Fibroblast of lung (primary cell): ENCODE data around the gene GNS. TPM values are rescaled to one million over a fixed set of nuclear protein-coding genes. Genes with fewer than 3 reads are reported as not detected.

Experiments
- DNase-seq, 2 donors: peaks; one replicate each; pipeline versions ENCODE4 v3.0.0 to v3.0.0-alpha.2; 2010; ENCODE audit warnings: low read depth in 2 of 2
- H2AFZ ChIP-seq: 2 replicates; pipeline ENCODE4 v1.5.1; 2012; ENCODE audit warnings: low read length, control low read depth, inconsistent platforms
- H3K27ac ChIP-seq: 2 replicates; pipeline ENCODE4 v1.5.1; 2011; ENCODE audit warnings: low read length, control low read depth; ENCODE audit not compliant: insufficient read depth
- H3K27me3 ChIP-seq: 2 replicates; pipeline ENCODE4 v1.5.1; 2011; ENCODE audit warnings: mild to moderate bottlenecking, low read length; ENCODE audit not compliant: control insufficient read depth, insufficient read depth
- H3K36me3 ChIP-seq: 2 replicates; pipeline ENCODE4 v1.5.1; 2011; ENCODE audit warnings: low read length; ENCODE audit not compliant: control insufficient read depth, insufficient read depth
- H3K4me1 ChIP-seq: 2 replicates; pipeline ENCODE4 v1.5.1; 2011; ENCODE audit warnings: low read length; ENCODE audit not compliant: control insufficient read depth, insufficient read depth; ENCODE audit errors: extremely low read depth
- H3K4me2 ChIP-seq: 2 replicates; pipeline ENCODE4 v1.5.1; 2011; ENCODE audit warnings: low read length, control low read depth; ENCODE audit not compliant: insufficient read depth; ENCODE audit errors: extremely low read depth
- H3K4me3 ChIP-seq, 4 experiments: fragments of 200-600 bp in 1 of 4; sonication (generic) in 1 of 4; replicated peaks in 1 of 4; 2 replicates each; pipeline ENCODE4 v1.5.1; 2011 to 2016; ENCODE audit warnings: low read length in 4 of 4, low read depth in 3 of 4, mild to moderate bottlenecking in 3 of 4, control low read depth in 2 of 4, inconsistent platforms in 1 of 4, mixed read lengths in 1 of 4; ENCODE audit not compliant: insufficient read depth in 1 of 4; ENCODE audit errors: control extremely low read depth in 1 of 4
- H3K79me2 ChIP-seq: 2 replicates; pipeline ENCODE4 v1.5.1; 2012; ENCODE audit warnings: mild to moderate bottlenecking, low read length, inconsistent platforms; ENCODE audit not compliant: control insufficient read depth, insufficient read depth
- H3K9ac ChIP-seq: 2 replicates; pipeline ENCODE4 v1.5.1; 2011; ENCODE audit warnings: mild to moderate bottlenecking, low read length, control low read depth; ENCODE audit not compliant: insufficient read depth
- H3K9me3 ChIP-seq: 2 replicates; pipeline ENCODE4 v1.5.1; 2012; ENCODE audit warnings: low read depth, low read length; ENCODE audit not compliant: control insufficient read depth, insufficient read depth
- H4K20me1 ChIP-seq: 2 replicates; pipeline ENCODE4 v1.5.1; 2011; ENCODE audit warnings: low read length; ENCODE audit not compliant: control insufficient read depth, insufficient read depth; ENCODE audit errors: extremely low read depth
- CTCF ChIP-seq, 2 donors: IDR thresholded peaks in 1 of 2; conservative IDR thresholded peaks in 1 of 2; 1 replicate in 1 of 2; 2 replicates in 1 of 2; pipeline ENCODE4 v1.5.1; 2011 to 2012; ENCODE audit warnings: low read length in 2 of 2, control low read depth in 1 of 2, inconsistent platforms in 1 of 2, low read depth in 1 of 2, mild to moderate bottlenecking in 1 of 2
- EZH2 ChIP-seq: IDR thresholded peaks from 2 replicates; pipeline ENCODE4 v1.5.1; 2012; ENCODE audit warnings: low read length, control low read depth, mild to moderate bottlenecking; ENCODE audit errors: missing control alignments
- polyA minus RNA-seq: library from RNA; depleted of rRNA, polyadenylated mRNA; stranded (reverse); fragments of >200 nt; gene quantifications from 2 replicates; pipeline ENCODE4 v1.2.3, GENCODE V29; 2011; ENCODE audit warnings: low replicate concordance
- polyA plus RNA-seq, 2 donors: library from polyadenylated mRNA; depleted of rRNA in 1 of 2; stranded (reverse) in 1 of 2; unstranded in 1 of 2; fragments of >200 nt; gene quantifications; 2 replicates each; pipeline ENCODE4 v1.2.1, GENCODE V29; 2011 to 2012; ENCODE audit warnings: missing spikeins in 1 of 2
- total RNA-seq: library from RNA; depleted of rRNA; stranded (reverse); fragments of >200 nt; gene quantifications from 2 replicates; pipeline ENCODE4 v1.2.1, GENCODE V29; 2014

Gene GNS
- total RNA-seq, result 169 and 249 TPM in 2 replicates
- polyA plus RNA-seq, result 165 and 219 TPM in 2 replicates
- polyA plus RNA-seq (2012), result 86.9 and 115 TPM in 2 replicates
- 133 and 189 TPM in 2 replicates for polyA minus RNA-seq

- H3K36me3 ChIP-seq, result no peaks in the 10 kb centered on the region
- H4K20me1 ChIP-seq, result no peaks in the 10 kb centered on the region
- peak within 1 kb of the TSS; percentile 60 to 97 (median 88) for H3K4me3 ChIP-seq
- H3K9ac ChIP-seq, result peak within 1 kb of the TSS; percentile 70
- peak; percentile 89 to 93 for DNase-seq
- H3K27ac ChIP-seq, result peak within 1 kb of the TSS; percentile 23
- TF ChIP-seq EZH2, result no peak
- no peak for TF ChIP-seq CTCF (conservative IDR thresholded peaks at IDR 0.05 in 1 of 2, IDR thresholded peaks at IDR 0.05 in 1 of 2; ENCODE audit: low read depth in 1 of 2, low read length in 2 of 2)
- no peaks in the 10 kb centered on the region for H3K4me1 ChIP-seq
- H3K4me2 ChIP-seq, result peak within 1 kb of the TSS; percentile 85
- H2AFZ ChIP-seq, result peak within 1 kb of the TSS; percentile 79
- no peaks in the 10 kb centered on the region for H3K27me3 ChIP-seq
- no peaks in the 10 kb centered on the region for H3K9me3 ChIP-seq
- H3K79me2 ChIP-seq, result peaks cover 11% of the 10 kb centered on the region
Measured at GRCh38 chr12:64759035-64759894, at the start of gene GNS. Gene GNS, minus strand, starts transcription at chr12:64759406. Its CDS starts 130 bp downstream, at chr12:64759276.

GRCh38 chr12:64808110-64808509 lies 48.9 kb upstream of the GNS start:
- no peak for TF ChIP-seq EZH2
- TF ChIP-seq CTCF (conservative IDR thresholded peaks at IDR 0.05 in 1 of 2, IDR thresholded peaks at IDR 0.05 in 1 of 2; ENCODE audit: low read depth in 1 of 2, low read length in 2 of 2), result no peak
- no peak overlapping the region for H3K4me3 ChIP-seq
- no peak overlapping the region for H3K27ac ChIP-seq
- no peaks in the 10 kb centered on the region for H3K27me3 ChIP-seq
- H2AFZ ChIP-seq, result no peak overlapping the region
- H3K36me3 ChIP-seq, result no peaks in the 10 kb centered on the region
- H3K9me3 ChIP-seq, result no peaks in the 10 kb centered on the region
- no peak overlapping the region for H3K4me2 ChIP-seq
- H4K20me1 ChIP-seq, result no peaks in the 10 kb centered on the region
- H3K79me2 ChIP-seq, result no peaks in the 10 kb centered on the region
- peaks cover 3% of the 10 kb centered on the region for H3K4me1 ChIP-seq
- no peak overlapping the region for H3K9ac ChIP-seq
- no peak for DNase-seq

DNA sequence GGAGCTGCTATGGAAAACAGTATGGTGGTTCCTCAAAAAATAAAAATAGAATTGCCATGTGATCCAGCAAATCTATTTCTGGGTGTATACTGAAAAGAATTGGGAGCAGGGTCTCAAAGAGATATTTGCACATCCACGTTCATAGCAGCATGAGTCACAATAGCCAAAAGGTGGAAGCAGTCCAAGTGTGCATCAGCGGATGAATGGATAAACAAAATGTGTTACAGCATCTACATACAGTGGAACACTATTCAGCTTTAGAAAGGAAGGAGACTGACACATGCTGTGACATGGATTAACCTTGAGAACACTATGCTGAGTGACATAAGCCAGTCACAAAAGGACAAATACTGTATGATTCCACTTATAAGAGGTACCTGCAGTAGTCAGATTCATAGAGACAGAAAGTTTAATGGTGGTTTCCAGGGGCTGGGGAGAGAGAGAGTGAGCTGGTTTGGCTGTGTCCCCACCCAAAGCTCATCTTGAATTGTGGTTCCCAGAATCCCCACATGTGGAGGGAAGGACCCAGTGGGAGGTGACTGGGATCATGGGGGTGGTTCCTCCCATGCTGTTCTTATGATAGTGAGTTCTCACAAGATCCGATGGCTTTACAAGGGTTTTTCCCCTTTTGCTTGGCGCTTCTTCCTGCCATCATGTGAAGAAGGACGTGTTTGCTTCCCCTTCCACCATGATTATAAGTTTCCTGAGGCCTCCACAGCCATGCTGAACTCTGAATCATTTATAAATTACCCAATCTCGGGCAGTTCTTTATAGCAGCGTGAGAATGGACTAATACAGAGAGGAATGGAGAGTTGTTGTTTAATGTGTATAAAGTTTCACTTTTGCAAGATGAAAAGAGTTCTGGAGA lies 47.6 kb upstream of the GNS start:
- Histone ChIP-seq H3K9ac (no peak overlapping the region), H3K4me1 (peaks cover 3% of the 10 kb centered on the region), H2AFZ (no peak overlapping the region), H3K79me2 (no peaks in the 10 kb centered on the region), H3K27ac (no peak overlapping the region), H3K27me3 (no peaks in the 10 kb centered on the region), H3K36me3 (no peaks in the 10 kb centered on the region), H3K4me3 (no peak overlapping the region), H4K20me1 (no peaks in the 10 kb centered on the region), H3K4me2 (no peak overlapping the region), H3K9me3 (no peaks in the 10 kb centered on the region)
- peak; percentile 49 to 78 for DNase-seq
- TF ChIP-seq EZH2, result no peak
- no peak for TF ChIP-seq CTCF (conservative IDR thresholded peaks at IDR 0.05 in 1 of 2, IDR thresholded peaks at IDR 0.05 in 1 of 2; ENCODE audit: low read depth in 1 of 2, low read length in 2 of 2)
